ENCODE measurements around the gene TAS1R1.

TAS1R1 gene

DNA sequence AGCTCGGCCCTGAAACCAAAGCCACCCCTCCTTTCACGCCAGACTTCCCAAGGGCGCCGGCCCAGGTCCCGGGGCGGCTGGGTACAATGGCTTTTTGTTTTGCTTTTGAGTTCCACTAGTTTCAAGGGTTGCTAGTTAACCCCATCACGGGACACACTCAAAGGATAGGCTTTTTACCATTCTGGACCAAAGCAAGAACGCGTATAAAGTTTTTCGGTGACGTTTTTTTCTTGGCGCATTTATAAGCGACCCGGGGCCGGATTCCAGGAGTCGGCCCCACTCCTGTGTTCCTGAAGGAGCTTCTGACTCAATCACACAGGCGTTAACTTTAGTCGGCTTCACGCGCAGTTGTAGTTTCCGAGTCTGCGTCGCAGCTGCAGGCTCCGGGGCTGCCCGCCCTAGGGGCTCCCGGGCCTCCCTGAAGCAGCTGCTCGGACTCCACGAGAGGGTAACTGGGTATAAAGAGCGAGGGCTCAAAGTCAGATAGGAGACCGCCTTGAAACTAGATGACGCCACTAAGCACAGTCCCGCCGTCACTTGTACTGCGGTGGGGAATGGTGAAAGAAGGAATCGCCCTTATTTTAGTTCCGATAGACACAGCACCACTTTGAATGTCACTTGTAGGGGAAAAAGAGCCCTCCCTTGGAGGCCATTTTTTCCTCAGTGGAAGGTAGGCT lies 48.3 kb downstream of the TAS1R1 start:
- Histone ChIP-seq H3K36me3 (ENCODE audit: control insufficient read depth, low read length) (no peaks in the 10 kb centered on the region; the same call in 1 of the 2 replicates), H3K9me2 (replicated peaks; ENCODE audit: control insufficient read depth, low read length) (no peaks in the 10 kb centered on the region), H3K27ac (ENCODE audit: low read depth, low read length) (no peak overlapping the region), H3K4me1 (ENCODE audit: control insufficient read depth, low read length) (peaks cover 45% of the 10 kb centered on the region), H3K9me3 (ENCODE audit: control insufficient read depth, insufficient read depth, low read length) (no peaks in the 10 kb centered on the region), H3K4me3 (ENCODE audit: low read length) (peak overlapping the region; percentile 80), H3K4me2 (ENCODE audit: low read length) (peak overlapping the region; percentile 93), H3K27me3 (ENCODE audit: control insufficient read depth, low read length) (peaks cover 43% of the 10 kb centered on the region), H4K20me1 (ENCODE audit: control insufficient read depth, insufficient read depth, low read depth, low read length) (peaks cover 10% of the 10 kb centered on the region; the same call in 1 of the 2 replicates), H3K79me2 (ENCODE audit: control insufficient read depth, low read length) (peaks cover 25% of the 10 kb centered on the region), H3F3A (ENCODE audit: control insufficient read depth, insufficient read depth) (peaks cover 10% of the 10 kb centered on the region)
- TF ChIP-seq CTCF (IDR thresholded peaks at IDR 0.05; ENCODE audit: low read depth, low read length, poor library complexity, severe bottlenecking) (no peak), EZH2phosphoT487 (IDR thresholded peaks at IDR 0.05; ENCODE audit: borderline replicate concordance, low read length) (peak; percentile 92; the same call in 1 of the 2 replicates)

DNA sequence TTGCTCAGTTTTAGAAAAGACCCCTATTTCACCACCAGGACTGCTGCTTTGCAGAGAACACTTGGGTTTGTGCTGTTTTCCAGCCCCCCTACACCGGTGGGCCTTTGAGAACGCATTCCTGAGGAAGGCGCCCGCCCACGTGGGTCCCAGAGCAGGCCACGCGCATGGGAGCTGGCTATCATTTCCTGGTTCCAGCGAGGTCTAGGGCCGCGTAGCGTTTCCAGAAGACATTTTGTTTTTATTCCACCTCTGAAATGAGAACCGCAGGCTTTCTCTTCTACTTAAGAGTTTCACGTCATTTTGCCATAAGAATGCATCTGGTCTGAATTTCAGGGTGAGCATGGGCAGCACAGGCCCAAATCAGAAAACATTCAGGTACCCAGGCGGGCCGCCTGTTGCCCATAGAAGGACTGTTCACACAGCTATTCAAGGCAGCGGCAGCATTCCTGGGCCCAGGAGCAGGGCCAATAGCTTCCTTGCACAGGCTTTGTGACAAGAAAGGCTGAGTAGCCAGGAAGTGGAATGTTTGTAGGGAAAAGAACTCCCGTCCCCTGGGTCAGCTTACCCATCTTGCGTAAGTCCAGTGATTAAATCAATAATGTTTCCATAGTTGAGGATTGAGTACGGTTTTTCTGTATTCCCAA lies 48.9 kb downstream of the TAS1R1 start:
- Histone ChIP-seq H3K4me3 (ENCODE audit: low read length) (no peak overlapping the region), H3K36me3 (ENCODE audit: control insufficient read depth, low read length) (no peaks in the 10 kb centered on the region; the same call in 1 of the 2 replicates), H3K9me2 (replicated peaks; ENCODE audit: control insufficient read depth, low read length) (no peaks in the 10 kb centered on the region), H3K4me1 (ENCODE audit: control insufficient read depth, low read length) (peaks cover 44% of the 10 kb centered on the region), H3K4me2 (ENCODE audit: low read length) (peak overlapping the region; percentile 93), H4K20me1 (ENCODE audit: control insufficient read depth, insufficient read depth, low read depth, low read length) (peaks cover 10% of the 10 kb centered on the region; the same call in 1 of the 2 replicates), H3K79me2 (ENCODE audit: control insufficient read depth, low read length) (peaks cover 25% of the 10 kb centered on the region), H3K27me3 (ENCODE audit: control insufficient read depth, low read length) (peaks cover 43% of the 10 kb centered on the region), H3F3A (ENCODE audit: control insufficient read depth, insufficient read depth) (peaks cover 10% of the 10 kb centered on the region), H3K9me3 (ENCODE audit: control insufficient read depth, insufficient read depth, low read length) (no peaks in the 10 kb centered on the region), H3K27ac (ENCODE audit: low read depth, low read length) (no peak overlapping the region)
- TF ChIP-seq CTCF (IDR thresholded peaks at IDR 0.05; ENCODE audit: low read depth, low read length, poor library complexity, severe bottlenecking) = no peak
- no peak for TF ChIP-seq EZH2phosphoT487 (IDR thresholded peaks at IDR 0.05; ENCODE audit: borderline replicate concordance, low read length)

DNA sequence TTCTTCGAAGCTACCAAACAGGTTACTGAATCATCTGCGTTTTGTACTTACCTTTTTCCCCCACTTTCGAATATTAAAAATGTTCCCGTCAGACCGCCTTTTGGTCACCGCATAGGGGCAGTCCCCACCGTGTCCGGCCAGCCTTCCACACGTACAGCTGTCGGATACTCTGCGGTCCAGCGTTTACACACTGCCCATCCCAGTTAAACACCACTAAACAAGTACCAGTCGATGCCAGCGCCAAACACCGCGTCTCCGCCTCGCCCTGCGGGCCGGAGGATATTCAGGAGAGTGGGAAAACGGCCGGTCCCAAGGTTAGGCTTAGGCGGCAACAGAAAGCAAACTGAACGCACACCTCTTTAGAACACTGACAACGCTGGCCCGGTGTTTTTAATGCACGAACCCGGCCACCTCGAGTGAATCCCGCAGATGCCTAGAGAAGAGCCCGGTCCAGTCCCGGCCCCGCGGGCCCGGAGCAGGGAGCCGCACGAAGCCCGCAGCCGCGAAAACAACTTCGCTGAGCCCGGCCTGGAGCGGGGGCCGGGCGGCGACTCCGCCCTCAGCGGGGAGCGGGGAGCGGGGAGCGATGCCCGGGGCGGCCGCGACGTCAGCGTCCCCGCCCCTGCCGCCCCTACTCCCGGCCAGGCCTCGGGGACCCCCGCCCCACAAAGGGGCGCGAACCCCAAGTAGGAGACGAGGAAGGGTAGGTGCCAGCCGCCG lies 57.7 kb downstream of the TAS1R1 start:
- Histone ChIP-seq H3K79me2 (ENCODE audit: control insufficient read depth, low read length) (peaks cover 35% of the 10 kb centered on the region), H3K36me3 (ENCODE audit: control insufficient read depth, low read length) (peaks cover 10% of the 10 kb centered on the region), H3K27ac (ENCODE audit: low read depth, low read length) (no peak overlapping the region), H3K4me3 (ENCODE audit: low read length) (peak overlapping the region; percentile 79), H4K20me1 (ENCODE audit: control insufficient read depth, insufficient read depth, low read depth, low read length) (0 out of 2 replicates have a peak, but pooled peaks cover 4% of the 10 kb centered on the region), H3F3A (ENCODE audit: control insufficient read depth, insufficient read depth) (peaks cover 2% of the 10 kb centered on the region; the same call in 1 of the 2 replicates), H3K9me3 (ENCODE audit: control insufficient read depth, insufficient read depth, low read length) (no peaks in the 10 kb centered on the region), H3K27me3 (ENCODE audit: control insufficient read depth, low read length) (peaks cover 5% of the 10 kb centered on the region), H3K4me1 (ENCODE audit: control insufficient read depth, low read length) (peaks cover 17% of the 10 kb centered on the region), H3K9me2 (replicated peaks; ENCODE audit: control insufficient read depth, low read length) (no peaks in the 10 kb centered on the region), H3K4me2 (ENCODE audit: low read length) (peak overlapping the region; percentile 97)
- TF ChIP-seq EZH2phosphoT487 (IDR thresholded peaks at IDR 0.05; ENCODE audit: borderline replicate concordance, low read length) (no peak), CTCF (IDR thresholded peaks at IDR 0.05; ENCODE audit: low read depth, low read length, poor library complexity, severe bottlenecking) (no peak)
